Thymus (tissue), 11 donors: ENCODE data around the gene MKI67. TPM values are rescaled to one million over a fixed set of nuclear protein-coding genes. Genes with fewer than 3 reads are reported as not detected.

Experiments used
- DNase-seq, 9 donors: peaks; one replicate each; pipeline ENCODE4 v3.0.0-alpha.2; 2013; ENCODE audit warnings: low spot score in 9 of 9, low read depth in 6 of 9, missing footprints in 1 of 9
- H3K27ac ChIP-seq, 2 donors: one replicate each; pipeline ENCODE4 v1.5.1; 2013; ENCODE audit warnings: control low read depth in 1 of 2, low read depth in 1 of 2, low read length in 1 of 2, mild to moderate bottlenecking in 1 of 2, moderate library complexity in 1 of 2
- H3K27me3 ChIP-seq, 2 donors: one replicate each; pipeline ENCODE4 v1.5.1; 2013; ENCODE audit warnings: low read length in 1 of 2; ENCODE audit not compliant: control insufficient read depth in 2 of 2, insufficient read depth in 1 of 2
- H3K36me3 ChIP-seq, 2 donors: one replicate each; pipeline ENCODE4 v1.5.1; 2013; ENCODE audit warnings: low read length in 1 of 2, mild to moderate bottlenecking in 1 of 2, moderate library complexity in 1 of 2; ENCODE audit not compliant: control insufficient read depth in 2 of 2, insufficient read depth in 2 of 2
- H3K4me1 ChIP-seq, 2 donors: one replicate each; pipeline ENCODE4 v1.5.1; 2013; ENCODE audit warnings: low read length in 2 of 2; ENCODE audit not compliant: control insufficient read depth in 2 of 2, insufficient read depth in 2 of 2
- H3K4me3 ChIP-seq, 2 donors: one replicate each; pipeline ENCODE4 v1.5.1; 2013; ENCODE audit warnings: low read length in 2 of 2, control low read depth in 1 of 2, mild to moderate bottlenecking in 1 of 2
- H3K9me3 ChIP-seq, 2 donors: one replicate each; pipeline ENCODE4 v1.5.1; 2013; ENCODE audit warnings: low read length in 1 of 2, mild to moderate bottlenecking in 1 of 2; ENCODE audit not compliant: control insufficient read depth in 2 of 2, insufficient read depth in 1 of 2
- WGBS: extraction: QIAGEN DNeasy Blood & Tissue Kit; methylation state at CpG from one replicate; pipeline ENCODE4 v1.1.7; 2013; 5-methylcytosine and 5-hydroxymethylcytosine counted together
- polyA plus RNA-seq: library from polyadenylated mRNA; stranded (reverse); fragments of 200-250 nt; gene quantifications from one replicate; pipeline ENCODE4 v1.2.3, GENCODE V29; 2013
- total RNA-seq: library from RNA; stranded (reverse); fragments of 120-200 nt; gene quantifications from one replicate; pipeline ENCODE4 v1.2.4, GENCODE V29; 2013
- donor health status: healthy.

Gene MKI67
- total and polyA plus RNA-seq, 2 donors = 3.9 to 41.5 TPM

GRCh38 chr10:128051548-128051947, 74.7 kb downstream of the MKI67 start:
- DNase-seq = no peak
- Histone ChIP-seq H3K4me3 (no peak overlapping the region), H3K36me3 (peaks cover 22 to 33% of the 10 kb centered on the region in 2 donors), H3K27me3 (no peaks in the 10 kb centered on the region), H3K4me1 (peaks cover 25 to 32% of the 10 kb centered on the region in 2 donors), H3K9me3 (no peaks in the 10 kb centered on the region), H3K27ac (no peak overlapping the region)
- WGBS = 86% methylated on average over 5 of the region's 5 CpGs

DNA sequence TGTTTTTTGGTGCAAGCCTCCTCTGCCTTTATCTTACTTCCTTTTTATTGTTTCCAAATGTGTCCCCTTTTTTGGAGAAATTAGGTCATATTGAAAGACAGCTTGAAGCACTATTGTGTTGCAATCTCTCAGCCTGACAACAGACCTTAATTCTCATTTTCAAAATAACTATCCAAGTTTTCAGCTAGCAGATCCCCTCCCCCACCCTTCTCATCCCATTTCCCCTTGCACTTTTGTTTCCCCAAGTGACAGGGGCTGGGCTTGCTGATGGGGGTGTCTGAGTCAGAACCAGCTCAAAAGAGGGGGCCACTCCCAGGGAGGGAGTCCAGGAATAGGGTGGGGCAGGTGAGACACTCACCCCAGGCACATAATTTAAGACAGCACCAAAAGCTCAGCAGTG, 75.3 kb downstream of the MKI67 start:
- H3K4me3 ChIP-seq = no peak overlapping the region
- peaks cover 17 to 27% of the 10 kb centered on the region in 2 donors for H3K36me3 ChIP-seq
- H3K27ac ChIP-seq = no peak overlapping the region
- peaks cover 28 to 38% of the 10 kb centered on the region in 2 donors for H3K4me1 ChIP-seq
- no peaks in the 10 kb centered on the region for H3K27me3 ChIP-seq
- DNase-seq = peak in 1 of 9 donors; percentile 24
- no peaks in the 10 kb centered on the region for H3K9me3 ChIP-seq

DNA sequence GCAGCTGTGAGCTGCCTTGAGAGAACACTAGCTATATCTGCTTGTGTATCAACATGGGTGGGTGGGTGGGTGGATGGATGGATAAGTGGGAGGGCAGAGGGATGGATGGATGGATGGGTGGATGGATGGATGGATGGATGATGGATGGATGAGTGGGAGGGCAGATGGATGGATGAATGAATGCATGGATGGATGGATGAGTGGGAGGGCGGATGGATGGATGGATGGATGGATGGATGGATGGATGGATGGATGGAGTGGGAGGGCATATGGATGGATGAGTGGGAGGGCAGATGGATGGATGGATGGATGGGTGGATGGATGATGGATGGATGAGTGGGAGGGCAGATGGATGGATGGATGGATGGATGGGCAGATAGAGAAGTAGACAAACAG, 76.1 kb downstream of the MKI67 start:
- H3K4me1 ChIP-seq = peaks cover 28 to 39% of the 10 kb centered on the region in 2 donors
- peaks cover 13 to 18% of the 10 kb centered on the region in 2 donors for H3K36me3 ChIP-seq
- no peak overlapping the region for H3K27ac ChIP-seq
- no peak for DNase-seq
- no peaks in the 10 kb centered on the region for H3K27me3 ChIP-seq
- 89% methylated on average over 1 of the region's 1 CpG for WGBS
- H3K4me3 ChIP-seq = no peak overlapping the region
- no peaks in the 10 kb centered on the region for H3K9me3 ChIP-seq

DNA sequence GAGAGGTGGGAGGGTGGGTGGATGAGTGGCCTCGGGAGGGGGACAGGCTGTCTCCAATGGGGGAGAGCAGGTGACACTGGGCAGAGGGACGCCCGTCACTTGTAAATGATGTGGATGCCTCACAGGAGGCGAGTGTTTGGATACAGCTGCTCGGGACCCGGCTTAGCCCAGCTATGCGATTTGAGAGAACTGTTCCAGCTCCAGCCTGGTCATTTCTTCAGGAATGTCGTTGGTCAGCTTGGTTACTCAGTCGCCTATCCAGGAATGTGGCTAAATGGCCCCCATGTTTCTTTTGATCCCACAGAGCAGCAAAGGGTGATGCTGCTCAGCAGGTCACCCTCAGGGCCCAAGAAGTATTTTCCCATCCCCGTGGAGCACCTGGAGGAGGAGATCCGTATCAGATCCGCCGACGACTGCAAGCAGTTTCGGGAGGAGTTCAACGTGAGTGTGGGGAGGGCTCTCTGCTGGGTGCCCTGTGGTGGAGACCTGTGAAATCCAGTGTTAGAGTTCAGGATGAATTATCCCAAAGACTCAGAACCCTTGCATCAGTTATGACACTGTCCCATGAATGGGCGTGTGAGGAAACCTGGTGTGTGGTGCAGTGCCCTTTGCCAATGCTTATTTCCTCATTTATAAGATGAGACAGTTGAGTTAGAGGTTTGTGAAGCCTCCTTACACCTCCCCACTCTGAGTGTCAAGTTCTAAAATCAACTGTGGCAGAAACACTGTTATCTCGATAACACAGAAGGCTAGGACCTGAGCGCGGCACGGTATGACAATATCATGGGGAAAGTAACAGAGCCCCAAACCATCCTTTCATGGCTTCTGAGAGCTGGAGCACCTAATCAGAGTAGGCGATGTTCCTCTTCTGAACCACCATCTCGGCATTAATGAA, 76.8 kb downstream of the MKI67 start:
- Histone ChIP-seq H3K4me3 (peak overlapping the region in 1 of 2 donors; percentile 53), H3K27ac (peak overlapping the region; percentile 67 to 90), H3K9me3 (no peaks in the 10 kb centered on the region), H3K4me1 (peaks cover 28 to 39% of the 10 kb centered on the region in 2 donors), H3K36me3 (peaks cover 13 to 16% of the 10 kb centered on the region in 2 donors), H3K27me3 (no peaks in the 10 kb centered on the region)
- DNase-seq = no peak
- 93% methylated on average over 23 of the region's 23 CpGs for WGBS

DNA sequence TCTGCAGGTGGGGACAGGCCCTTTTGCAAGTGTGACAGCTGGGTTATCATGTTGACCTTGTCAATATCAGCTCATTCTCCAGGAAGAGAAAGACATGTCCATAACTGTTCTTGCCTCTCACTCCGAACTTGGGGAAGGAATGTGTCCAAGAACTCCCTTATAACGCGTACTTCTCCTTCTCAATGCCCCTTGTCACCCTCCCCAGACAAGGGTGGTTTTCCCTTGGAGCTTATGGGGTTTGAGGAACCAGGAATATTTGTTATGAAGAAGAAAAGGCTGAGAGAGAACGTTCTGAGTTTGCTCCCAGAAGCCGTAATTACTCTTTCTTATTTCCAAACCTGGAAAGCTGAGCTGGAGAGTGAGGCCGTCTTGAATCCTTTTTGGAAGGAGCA, 77.4 kb downstream of the MKI67 start:
- peaks cover 13 to 16% of the 10 kb centered on the region in 2 donors for H3K36me3 ChIP-seq
- 88% methylated on average over 6 of the region's 6 CpGs for WGBS
- no peaks in the 10 kb centered on the region for H3K9me3 ChIP-seq

DNA sequence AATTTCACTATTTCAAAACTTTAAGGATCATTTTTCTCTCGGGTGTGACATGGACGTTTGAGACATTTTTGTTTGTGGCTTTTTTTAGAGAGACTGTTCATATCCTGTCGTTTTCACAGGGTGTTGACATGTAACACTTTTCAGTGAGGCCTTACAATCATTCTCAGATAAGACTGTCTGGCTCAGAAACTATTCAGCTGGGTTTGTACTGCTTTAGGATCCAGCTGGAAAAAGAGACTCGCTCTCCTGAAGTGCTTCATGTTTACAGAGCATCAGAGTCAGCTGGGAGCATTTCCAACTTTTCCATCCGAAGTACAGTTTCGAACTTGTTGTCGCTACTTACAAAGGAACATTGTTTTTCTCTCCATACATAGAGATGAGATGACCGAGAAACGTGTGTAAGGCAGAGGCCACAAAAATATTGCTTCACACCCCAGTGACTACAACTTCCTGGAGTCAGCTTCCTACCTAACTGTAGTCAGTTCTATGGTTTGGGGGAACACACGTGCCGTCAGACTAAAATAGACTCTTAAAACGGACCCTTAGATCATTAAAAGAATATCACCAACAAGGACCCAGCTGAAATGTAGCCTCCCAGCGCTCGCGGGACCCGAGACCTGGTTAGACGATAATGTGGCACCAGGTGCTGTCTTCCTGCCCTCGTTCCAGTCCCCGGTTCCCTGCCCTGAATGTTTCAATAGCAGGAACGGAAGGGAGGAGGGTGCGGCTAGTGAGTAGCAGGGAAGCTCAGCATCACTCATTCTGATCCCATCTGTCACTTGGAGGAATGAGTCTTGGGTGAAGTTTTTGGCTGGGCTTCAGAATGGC, 78.0 kb downstream of the MKI67 start:
- peaks cover 28 to 39% of the 10 kb centered on the region in 2 donors for H3K4me1 ChIP-seq
- H3K36me3 ChIP-seq = peaks cover 13% of the 10 kb centered on the region in 2 donors
- H3K4me3 ChIP-seq = peak overlapping the region; percentile 51 to 53
- peak overlapping the region; percentile 90 to 97 for H3K27ac ChIP-seq
- WGBS = 10% methylated on average over 21 of the region's 21 CpGs
- DNase-seq = peak in 4 of 9 donors; percentile 24 to 62 (median 32)
- no peaks in the 10 kb centered on the region for H3K27me3 ChIP-seq
- no peaks in the 10 kb centered on the region for H3K9me3 ChIP-seq

More for the DNA sequence above, 77.4 kb downstream of the MKI67 start:
- H3K4me1 ChIP-seq = peaks cover 28 to 39% of the 10 kb centered on the region in 2 donors
- peak overlapping the region; percentile 51 to 53 for H3K4me3 ChIP-seq
- H3K27me3 ChIP-seq = no peaks in the 10 kb centered on the region
- H3K27ac ChIP-seq = peak overlapping the region; percentile 90 to 97
- DNase-seq = no peak

GRCh38 chr10:128047351-128047750, 78.9 kb downstream of the MKI67 start:
- peaks cover 28 to 39% of the 10 kb centered on the region in 2 donors for H3K4me1 ChIP-seq
- peak overlapping the region; percentile 51 to 53 for H3K4me3 ChIP-seq
- H3K27me3 ChIP-seq = no peaks in the 10 kb centered on the region
- peak in 8 of 9 donors; percentile 51 to 89 (median 64) for DNase-seq
- H3K9me3 ChIP-seq = no peaks in the 10 kb centered on the region
- peaks cover 6 to 8% of the 10 kb centered on the region in 2 donors for H3K36me3 ChIP-seq
- 1% methylated on average over 17 of the region's 17 CpGs for WGBS
- H3K27ac ChIP-seq = peak overlapping the region; percentile 90 to 97

GRCh38 chr10:128046953-128047290, 79.3 kb downstream of the MKI67 start:
- H3K27me3 ChIP-seq = no peaks in the 10 kb centered on the region
- H3K36me3 ChIP-seq = peaks cover 2 to 4% of the 10 kb centered on the region in 2 donors
- H3K4me1 ChIP-seq = peaks cover 28 to 39% of the 10 kb centered on the region in 2 donors
- 82% methylated on average over 10 of the region's 10 CpGs for WGBS
- no peaks in the 10 kb centered on the region for H3K9me3 ChIP-seq
- H3K4me3 ChIP-seq = peak overlapping the region; percentile 51 to 53
- H3K27ac ChIP-seq = peak overlapping the region; percentile 90 to 97
- DNase-seq = no peak
